Ovary (tissue), 3 donors: ENCODE measurements around the gene PSG1.

ENCODE experiments used
- POLR2A ChIP-seq: fragments of 450-650 bp; IDR thresholded peaks from one replicate; pipeline ENCODE4 v1.6.1; 2017; ENCODE audit warnings: antibody characterized with exemption, mild to moderate bottlenecking, moderate library complexity
- TF ChIP-seq, protein P1 (sequence below), 3 donors: fragments of 450-650 bp in 2 of 3; fragments of 200-600 bp in 1 of 3; IDR thresholded peaks; one replicate each; pipeline versions ENCODE4 v1.5.1 to v1.8.0; 2016 to 2022; ENCODE audit warnings: antibody characterized with exemption in 3 of 3, mild to moderate bottlenecking in 1 of 3
- donor health status: DM: no; HTN: no; CAD: no.

DNA sequence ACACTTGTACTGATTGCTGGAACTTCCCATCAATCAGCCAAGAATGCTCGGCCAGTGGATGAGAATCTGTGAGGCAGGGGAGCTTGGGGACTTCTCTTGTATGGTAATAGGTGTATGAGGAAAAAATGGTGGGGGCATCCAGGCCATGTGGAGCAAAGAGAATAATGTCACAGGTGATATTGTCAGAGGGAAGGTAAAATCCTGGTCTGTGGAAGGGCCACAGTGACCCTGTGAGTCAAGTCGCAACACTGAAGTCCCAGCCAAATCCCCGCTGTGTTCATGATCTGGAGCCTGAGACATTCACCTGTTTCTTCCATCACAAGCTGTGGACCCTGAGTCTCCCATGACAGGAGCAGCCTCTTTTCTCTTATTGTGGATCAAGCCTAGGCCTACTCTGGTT is 49.4 kb upstream of the PSG1 start:
- TF ChIP-seq, protein P1, sequence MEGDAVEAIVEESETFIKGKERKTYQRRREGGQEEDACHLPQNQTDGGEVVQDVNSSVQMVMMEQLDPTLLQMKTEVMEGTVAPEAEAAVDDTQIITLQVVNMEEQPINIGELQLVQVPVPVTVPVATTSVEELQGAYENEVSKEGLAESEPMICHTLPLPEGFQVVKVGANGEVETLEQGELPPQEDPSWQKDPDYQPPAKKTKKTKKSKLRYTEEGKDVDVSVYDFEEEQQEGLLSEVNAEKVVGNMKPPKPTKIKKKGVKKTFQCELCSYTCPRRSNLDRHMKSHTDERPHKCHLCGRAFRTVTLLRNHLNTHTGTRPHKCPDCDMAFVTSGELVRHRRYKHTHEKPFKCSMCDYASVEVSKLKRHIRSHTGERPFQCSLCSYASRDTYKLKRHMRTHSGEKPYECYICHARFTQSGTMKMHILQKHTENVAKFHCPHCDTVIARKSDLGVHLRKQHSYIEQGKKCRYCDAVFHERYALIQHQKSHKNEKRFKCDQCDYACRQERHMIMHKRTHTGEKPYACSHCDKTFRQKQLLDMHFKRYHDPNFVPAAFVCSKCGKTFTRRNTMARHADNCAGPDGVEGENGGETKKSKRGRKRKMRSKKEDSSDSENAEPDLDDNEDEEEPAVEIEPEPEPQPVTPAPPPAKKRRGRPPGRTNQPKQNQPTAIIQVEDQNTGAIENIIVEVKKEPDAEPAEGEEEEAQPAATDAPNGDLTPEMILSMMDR (IDR thresholded peaks at IDR 0.05), result no peak
- no peak for TF ChIP-seq POLR2A
